K562 (cell line): ENCODE results near the gene ASB6. TPM values are rescaled to one million over a fixed set of nuclear protein-coding genes. Genes with fewer than 3 reads are reported as not detected.

Experiments
- ATAC-seq: fragments of 200-7000 bp; cut with Tn5 transposase; 3 replicates; pipeline ENCODE4 v1.9.1; 2020; ENCODE audit warnings: moderate library complexity
- BruUV-seq: library from RNA; stranded (reverse); fragments of 400-500 nt; replicated peaks from 2 replicates; lab custom pipeline; 2021; lab: Mats Ljungman, UMichigan
- CTCF ChIA-PET: fragments of 300-600 bp; formaldehyde crosslinking; extraction: SDS; loops from one replicate; lab custom pipeline; 2021; ENCODE audit warnings: low intra/inter-chr PET ratio; lab: Yijun Ruan, JAX
- POLR2A ChIA-PET: fragments of 300-600, 350-650 bp; sonication (Branson Sonifier 250); formaldehyde crosslinking; extraction: SDS; loops from one replicate; lab custom pipeline; 2021; ENCODE audit warnings: antibody characterized with exemption, inconsistent platforms; lab: Yijun Ruan, JAX
- DNase-seq, 4 experiments: peaks; one replicate each; pipeline versions ENCODE4 v3.0.0 to v3.0.0-alpha.2; 2011 to 2018; ENCODE audit warnings: low spot score in 3 of 4, mixed read lengths in 3 of 4; ENCODE audit errors: extremely low read depth in 1 of 4
- FAIRE-seq: peaks from 2 replicates; lab custom pipeline; 2011; peaks lifted over from hg19 to GRCh38; lab: Jason Lieb, UNC
- H2AFZ ChIP-seq: 2 replicates; pipeline ENCODE4 v1.6.0; 2011; ENCODE audit warnings: low read depth, low read length, control low read depth, inconsistent platforms
- H3K27ac ChIP-seq: fragments of 200-600 bp; 3 replicates; pipeline ENCODE4 v1.8.0; 2011; ENCODE audit warnings: low read depth, mild to moderate bottlenecking, control low read depth, inconsistent platforms, low read length, moderate library complexity, mixed read lengths; ENCODE audit errors: extremely low read depth
- H3K27me3 ChIP-seq, 2 experiments: fragments of 300-600 bp in 1 of 2; 2 replicates in 1 of 2; 3 replicates in 1 of 2; pipeline versions ENCODE4 v1.6.0 to v1.8.0; 2011; ENCODE audit warnings: inconsistent platforms in 2 of 2, low read length in 2 of 2, mild to moderate bottlenecking in 1 of 2, mixed read lengths in 1 of 2, moderate library complexity in 1 of 2; ENCODE audit not compliant: control insufficient read depth in 2 of 2, insufficient read depth in 2 of 2
- H3K36me3 ChIP-seq: fragments of 300-600 bp; 3 replicates; pipeline ENCODE4 v1.8.0; 2011; ENCODE audit warnings: mild to moderate bottlenecking, low read length, inconsistent platforms; ENCODE audit not compliant: control insufficient read depth, insufficient read depth
- H3K4me1 ChIP-seq, 2 experiments: fragments of 200-600 bp in 1 of 2; replicated peaks in 1 of 2; 2 replicates in 1 of 2; 3 replicates in 1 of 2; pipeline versions ENCODE4 v1.5.1 to v1.8.0; 2011; ENCODE audit warnings: inconsistent platforms in 2 of 2, low read length in 2 of 2, mild to moderate bottlenecking in 1 of 2, mixed read lengths in 1 of 2, moderate library complexity in 1 of 2; ENCODE audit not compliant: control insufficient read depth in 2 of 2, insufficient read depth in 2 of 2
- H3K4me2 ChIP-seq: 2 replicates; pipeline ENCODE4 v1.6.1; 2011; ENCODE audit warnings: low read length, control low read depth, inconsistent platforms, mixed read lengths; ENCODE audit not compliant: insufficient read depth
- H3K4me3 ChIP-seq: fragments of 200-600 bp; sonication (generic), shearing (Covaris generic); 2 replicates; pipeline ENCODE4 v1.5.1; 2016; ENCODE audit warnings: control low read depth, inconsistent platforms
- H3K79me2 ChIP-seq: fragments of 200-600 bp; 3 replicates; pipeline ENCODE4 v1.8.0; 2011; ENCODE audit warnings: low read length, inconsistent platforms; ENCODE audit not compliant: control insufficient read depth, insufficient read depth
- H3K9ac ChIP-seq, 2 experiments: 2 replicates each; pipeline versions ENCODE4 v1.6.0 to v1.6.1; 2011; ENCODE audit warnings: low read depth in 2 of 2, low read length in 2 of 2, control low read depth in 1 of 2, inconsistent platforms in 1 of 2, mild to moderate bottlenecking in 1 of 2, mixed read lengths in 1 of 2; ENCODE audit not compliant: insufficient read depth in 1 of 2
- H3K9me1 ChIP-seq: one replicate; pipeline ENCODE4 v1.6.0; 2011; ENCODE audit warnings: inconsistent platforms, mild to moderate bottlenecking, low read length, moderate library complexity; ENCODE audit not compliant: control insufficient read depth, insufficient read depth
- H3K9me3 ChIP-seq: replicated peaks from 2 replicates; pipeline ENCODE4 v1.5.1; 2011; ENCODE audit warnings: low read depth, low read length, inconsistent platforms; ENCODE audit not compliant: control insufficient read depth, insufficient read depth
- H4K20me1 ChIP-seq: replicated peaks from 2 replicates; pipeline ENCODE4 v1.6.1; 2011; ENCODE audit warnings: low read length, inconsistent platforms, mixed read lengths; ENCODE audit not compliant: control insufficient read depth, insufficient read depth
- BCOR ChIP-seq: fragments of 450-650 bp; IDR thresholded peaks from 2 replicates; pipeline ENCODE4 v1.6.1; 2016
- BRD9 ChIP-seq: fragments of 450-650 bp; IDR thresholded peaks from 2 replicates; pipeline ENCODE4 v1.6.1; 2018; ENCODE audit warnings: low read depth; ENCODE audit not compliant: partially characterized antibody
- ERF ChIP-seq: fragments of 450-650 bp; formaldehyde crosslinking; IDR thresholded peaks from 2 replicates; pipeline ENCODE4 v1.4.0; 2020; ENCODE audit warnings: mild to moderate bottlenecking, mixed read lengths
- PRPF4 ChIP-seq: fragments of 200-400 bp; formaldehyde crosslinking; IDR thresholded peaks from one replicate; pipeline ENCODE4 v1.6.1; 2017; ENCODE audit warnings: low read length, low read depth, mild to moderate bottlenecking; ENCODE audit not compliant: insufficient read depth, poor library complexity, severe bottlenecking
- RFX7 ChIP-seq: fragments of 250-450 bp; sonication (Bioruptor Pico); IDR thresholded peaks from 2 replicates; pipeline ENCODE4 v1.5.1; 2021; ENCODE audit warnings: mild to moderate bottlenecking
- SNRNP70 ChIP-seq: fragments of 200-400 bp; formaldehyde crosslinking; optimal IDR thresholded peaks from 2 replicates; pipeline ENCODE3; 2017; ENCODE audit warnings: low read depth, low read length
- STAT5B ChIP-seq: fragments of 250-450 bp; sonication (Bioruptor Pico); IDR thresholded peaks from 2 replicates; pipeline ENCODE4 v1.8.0; 2021; ENCODE audit warnings: mild to moderate bottlenecking, inconsistent platforms
- WGBS: fragments of 100-300 bp; shearing (Covaris generic); methylation state at CpG from one replicate; pipeline ENCODE4 v1.1.6; 2016; ENCODE audit warnings: low coverage, mixed read lengths; ENCODE audit not compliant: insufficient coverage; ENCODE audit errors: missing lambda C conversion rate; 5-methylcytosine and 5-hydroxymethylcytosine counted together
- in situ Hi-C: fragments of 300-500 bp; cut with MboI; formaldehyde crosslinking; loops from 4 replicates; pipeline ENCODE4 v1.15.0; 2018; ENCODE audit warnings: inconsistent platforms, mixed read lengths
- intact Hi-C: fragments of 100-400 bp; cut with micrococcal nuclease; formaldehyde crosslinking; loops from 2 replicates; pipeline ENCODE4 v1.14.2; 2022
- polyA plus RNA-seq, 8 experiments: library from polyadenylated mRNA; depleted of rRNA in 4 of 8; stranded (reverse) in 5 of 8; unstranded in 3 of 8; fragments of >200 nt; fragmentation: Nextera tagmentation in 2 of 8; fragmentation: Illumina TruSeq in 1 of 8; extraction: Ambion mirVana in 2 of 8; extraction: Trizol in 1 of 8; gene quantifications; 2 replicates each; pipeline versions ENCODE4 v1.2.1 to v1.2.3, GENCODE V29; 2011 to 2014; ENCODE audit warnings: inconsistent platforms in 1 of 8, missing spikeins in 1 of 8
- total RNA-seq, 7 experiments: library from RNA; depleted of rRNA in 6 of 7; stranded (reverse); fragments of >200 nt in 6 of 7; fragmentation: Illumina TruSeq in 2 of 7; extraction: Trizol in 2 of 7; gene quantifications; 2 replicates each; pipeline versions ENCODE4 v1.2.1 to v1.2.3, GENCODE V29; 2011 to 2021; ENCODE audit warnings: low replicate concordance in 1 of 7
- TF ChIP-seq, protein P1 (sequence below): fragments of 450-650 bp; IDR thresholded peaks from 2 replicates; pipeline ENCODE4 v1.6.1; 2016; ENCODE audit warnings: antibody characterized with exemption
- TF ChIP-seq, protein P2 (sequence below), 2 experiments: IDR thresholded peaks in 1 of 2; conservative IDR thresholded peaks in 1 of 2; 2 replicates each; pipeline ENCODE4 v1.6.1; 2016; ENCODE audit warnings: low read depth in 2 of 2, mild to moderate bottlenecking in 1 of 2, missing compliant biosample characterization in 1 of 2, missing genetic modification characterization in 1 of 2, moderate library complexity in 1 of 2
- TF ChIP-seq, protein P3 (sequence below), 3 experiments: IDR thresholded peaks in 2 of 3; conservative IDR thresholded peaks in 1 of 3; 2 replicates each; pipeline ENCODE4 v1.5.1; 2011 to 2012; ENCODE audit warnings: low read length in 3 of 3, mild to moderate bottlenecking in 3 of 3, control low read depth in 2 of 3, improper control_type of control experiment in 1 of 3, inconsistent platforms in 1 of 3, low read depth in 1 of 3, mixed read lengths in 1 of 3, moderate library complexity in 1 of 3; ENCODE audit not compliant: insufficient read depth in 2 of 3

Gene ASB6
- total and polyA plus RNA-seq, 9 of the 15 experiments (the other 6 are each of a cell fraction or from before 2014, with no cell fraction given): 0.92 to 17.8 (median 11.3) TPM

DNA sequence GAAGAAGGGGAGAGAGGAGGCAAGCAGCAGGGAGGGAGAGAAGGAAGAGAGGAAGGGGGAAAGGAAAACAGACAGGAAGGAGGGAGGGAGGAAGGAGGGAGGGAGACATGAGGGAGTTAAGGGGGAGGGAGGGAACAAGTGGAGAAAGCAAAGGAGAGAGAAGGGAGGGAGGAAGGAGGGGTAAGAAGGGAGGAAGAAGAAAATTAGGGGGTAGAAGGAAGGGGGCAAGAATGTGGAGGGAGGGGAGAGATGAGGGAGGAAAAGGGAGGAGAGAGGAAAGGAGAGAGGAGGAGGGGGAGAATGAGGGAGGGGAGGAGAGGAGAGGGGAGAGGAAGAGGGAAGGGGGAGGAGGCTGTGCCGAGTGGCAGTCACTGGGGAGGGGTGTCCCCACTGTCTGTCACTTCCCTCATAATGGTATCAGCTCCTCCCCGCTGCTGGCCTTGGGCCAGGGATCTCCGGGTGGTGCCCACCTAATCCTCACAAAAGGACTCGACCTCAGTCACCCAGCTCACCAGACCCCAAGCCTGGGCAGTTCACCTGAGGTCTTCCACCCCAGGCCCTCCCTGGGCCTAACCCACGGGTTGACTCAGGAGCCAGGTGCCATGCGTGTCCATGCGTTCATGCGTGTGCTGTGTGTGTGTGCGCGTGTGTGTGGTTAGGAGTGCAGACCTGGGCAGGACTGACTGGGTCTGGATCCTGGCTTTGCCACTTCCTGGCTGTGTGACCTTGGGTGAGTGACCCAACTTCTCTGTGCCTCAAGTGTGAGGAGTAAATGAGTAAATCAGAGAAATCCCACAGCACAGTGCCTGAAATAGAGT, 39.1 kb downstream of the ASB6 start:
- H3K36me3 ChIP-seq: no peaks in the 10 kb centered on the region
- no peak overlapping the region for H3K4me3 ChIP-seq
- POLR2A ChIA-PET: interaction anchor here (1.0 kb wide), 1 partner anchor 19 kb away, joined by 3 read pairs; no protein-coding TSS in a partner anchor
- peaks cover 12 to 46% of the 10 kb centered on the region in 2 experiments; a peak in 4 of 5 replicates for H3K4me1 ChIP-seq
- CTCF ChIA-PET: no interaction called here
- peak overlapping the region; percentile 76 for H2AFZ ChIP-seq
- no peaks in the 10 kb centered on the region for H3K9me1 ChIP-seq
- 60% methylated on average over 9 of the region's 10 CpGs for WGBS
- no peaks in the 10 kb centered on the region for H3K27me3 ChIP-seq
- intact Hi-C loops (loop anchor here (10.0 kb wide), 1 partner anchor 48 kb away; no protein-coding TSS in a partner anchor), in situ Hi-C loops (loop anchor here (10.0 to 25.0 kb wide), 2 partner anchors 98 to 266 kb away; no protein-coding TSS in a partner anchor)
- no peak for FAIRE-seq
- no peak overlapping the region for H3K4me2 ChIP-seq
- H3K9ac ChIP-seq: peak overlapping the region in 1 of 2 experiments; percentile 81; a peak in 2 of 4 replicates
- no peaks in the 10 kb centered on the region for H4K20me1 ChIP-seq
- no TSS peak for BruUV-seq
- H3K9me3 ChIP-seq: no peaks in the 10 kb centered on the region
- H3K27ac ChIP-seq: no peak overlapping the region
- DNase-seq: no peak
- H3K79me2 ChIP-seq: no peaks in the 10 kb centered on the region
- no peak for ATAC-seq
- TF ChIP-seq, protein P1, sequence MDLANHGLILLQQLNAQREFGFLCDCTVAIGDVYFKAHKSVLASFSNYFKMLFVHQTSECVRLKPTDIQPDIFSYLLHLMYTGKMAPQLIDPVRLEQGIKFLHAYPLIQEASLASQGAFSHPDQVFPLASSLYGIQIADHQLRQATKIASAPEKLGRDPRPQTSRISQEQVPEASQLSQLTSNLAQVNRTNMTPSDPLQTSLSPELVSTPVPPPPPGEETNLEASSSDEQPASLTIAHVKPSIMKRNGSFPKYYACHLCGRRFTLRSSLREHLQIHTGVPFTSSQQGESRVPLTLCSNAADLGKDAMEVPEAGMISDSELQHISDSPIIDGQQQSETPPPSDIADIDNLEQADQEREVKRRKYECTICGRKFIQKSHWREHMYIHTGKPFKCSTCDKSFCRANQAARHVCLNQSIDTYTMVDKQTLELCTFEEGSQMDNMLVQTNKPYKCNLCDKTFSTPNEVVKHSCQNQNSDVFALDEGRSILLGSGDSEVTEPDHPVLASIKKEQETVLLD: peak; percentile 29; the same call in 1 of the 2 replicates
- TF ChIP-seq STAT5B (CRISPR knock-in tag) (no peak), BRD9 (peak; percentile 40), PRPF4 (no peak), SNRNP70 (no peak), ERF (CRISPR knock-in tag) (no peak), RFX7 (CRISPR knock-in tag) (no peak), BCOR (peak; percentile 98)
- TF ChIP-seq, protein P2, sequence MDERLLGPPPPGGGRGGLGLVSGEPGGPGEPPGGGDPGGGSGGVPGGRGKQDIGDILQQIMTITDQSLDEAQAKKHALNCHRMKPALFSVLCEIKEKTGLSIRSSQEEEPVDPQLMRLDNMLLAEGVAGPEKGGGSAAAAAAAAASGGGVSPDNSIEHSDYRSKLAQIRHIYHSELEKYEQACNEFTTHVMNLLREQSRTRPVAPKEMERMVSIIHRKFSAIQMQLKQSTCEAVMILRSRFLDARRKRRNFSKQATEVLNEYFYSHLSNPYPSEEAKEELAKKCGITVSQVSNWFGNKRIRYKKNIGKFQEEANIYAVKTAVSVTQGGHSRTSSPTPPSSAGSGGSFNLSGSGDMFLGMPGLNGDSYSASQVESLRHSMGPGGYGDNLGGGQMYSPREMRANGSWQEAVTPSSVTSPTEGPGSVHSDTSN (CRISPR knock-in tag; IDR thresholded peaks at IDR 0.05; ENCODE audit: low read depth): no peak
- TF ChIP-seq, protein P2 (tag; conservative IDR thresholded peaks at IDR 0.05; ENCODE audit: low read depth): peak; percentile 27; the same call in 1 of the 2 replicates
- TF ChIP-seq, protein P3, sequence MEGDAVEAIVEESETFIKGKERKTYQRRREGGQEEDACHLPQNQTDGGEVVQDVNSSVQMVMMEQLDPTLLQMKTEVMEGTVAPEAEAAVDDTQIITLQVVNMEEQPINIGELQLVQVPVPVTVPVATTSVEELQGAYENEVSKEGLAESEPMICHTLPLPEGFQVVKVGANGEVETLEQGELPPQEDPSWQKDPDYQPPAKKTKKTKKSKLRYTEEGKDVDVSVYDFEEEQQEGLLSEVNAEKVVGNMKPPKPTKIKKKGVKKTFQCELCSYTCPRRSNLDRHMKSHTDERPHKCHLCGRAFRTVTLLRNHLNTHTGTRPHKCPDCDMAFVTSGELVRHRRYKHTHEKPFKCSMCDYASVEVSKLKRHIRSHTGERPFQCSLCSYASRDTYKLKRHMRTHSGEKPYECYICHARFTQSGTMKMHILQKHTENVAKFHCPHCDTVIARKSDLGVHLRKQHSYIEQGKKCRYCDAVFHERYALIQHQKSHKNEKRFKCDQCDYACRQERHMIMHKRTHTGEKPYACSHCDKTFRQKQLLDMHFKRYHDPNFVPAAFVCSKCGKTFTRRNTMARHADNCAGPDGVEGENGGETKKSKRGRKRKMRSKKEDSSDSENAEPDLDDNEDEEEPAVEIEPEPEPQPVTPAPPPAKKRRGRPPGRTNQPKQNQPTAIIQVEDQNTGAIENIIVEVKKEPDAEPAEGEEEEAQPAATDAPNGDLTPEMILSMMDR (IDR thresholded peaks at IDR 0.05 in 2 of 3, conservative IDR thresholded peaks at IDR 0.05 in 1 of 3; ENCODE audit: insufficient read depth in 2 of 3, low read depth in 1 of 3, low read length in 3 of 3): no peak
